ENCODE data around the gene SLC22A1.
"Not testable (repeated sequence)": the region's sequence is repeated elsewhere in the genome, so short reads cannot be mapped to it uniquely, and the experiment has no call there.

GRCh38 chr6:160125105-160125504 is 3.5 kb downstream of the SLC22A1 start:
- TF ChIP-seq MEF2A (IDR thresholded peaks at IDR 0.05; ENCODE audit: borderline replicate concordance, low read depth); RCOR1 (IDR thresholded peaks at IDR 0.05; ENCODE audit: low read length): not testable (repeated sequence)
